SK-N-SH (cell line): ENCODE data around the gene LHX4. TPM values are rescaled to one million over a fixed set of nuclear protein-coding genes. Genes with fewer than 3 reads are reported as not detected.

Source experiments
- CTCF ChIA-PET: fragments of 300-600, 350-600 bp; formaldehyde crosslinking; extraction: SDS; loops from one replicate; lab custom pipeline; 2021; lab: Yijun Ruan, JAX
- POLR2A ChIA-PET: fragments of 350-600 bp; sonication (Branson Sonifier 250); formaldehyde crosslinking; extraction: SDS; loops from one replicate; lab custom pipeline; 2020; ENCODE audit warnings: antibody characterized with exemption, inconsistent platforms; lab: Yijun Ruan, JAX
- DNase-seq: peaks from one replicate; pipeline ENCODE4 v3.0.0; 2012
- H2AFZ ChIP-seq: fragments of 200-600 bp; sonication (generic); 2 replicates; pipeline ENCODE4 v1.8.1; 2016; ENCODE audit warnings: antibody characterized with exemption, mild to moderate bottlenecking, low read depth
- H3F3A ChIP-seq: fragments of 200-600 bp; sonication (generic); replicated peaks from 2 replicates; pipeline ENCODE3; 2016; ENCODE audit warnings: antibody characterized with exemption, mild to moderate bottlenecking; ENCODE audit not compliant: insufficient read depth
- H3K27ac ChIP-seq, 2 experiments: fragments of 200-500 bp in 1 of 2; fragments of 200-600 bp in 1 of 2; sonication (Bioruptor generic) in 1 of 2; sonication (generic), shearing (Covaris generic) in 1 of 2; 2 replicates each; pipeline versions ENCODE4 v1.5.1 to v1.6.1; 2014 to 2016; ENCODE audit warnings: low read depth in 2 of 2, inconsistent platforms in 1 of 2, low read length in 1 of 2, mild to moderate bottlenecking in 1 of 2, mixed read lengths in 1 of 2
- H3K27me3 ChIP-seq: fragments of 200-600 bp; sonication (generic), shearing (Covaris generic); 2 replicates; pipeline ENCODE4 v1.6.1; 2016; ENCODE audit warnings: mixed run types; ENCODE audit not compliant: insufficient read depth
- H3K36me3 ChIP-seq, 2 experiments: fragments of 200-500 bp in 1 of 2; fragments of 200-600 bp in 1 of 2; sonication (Bioruptor generic) in 1 of 2; sonication (generic) in 1 of 2; replicated peaks in 1 of 2; 2 replicates each; pipeline versions ENCODE3 to v1.5.1; 2014 to 2016; ENCODE audit warnings: low read length in 1 of 2, mild to moderate bottlenecking in 1 of 2; ENCODE audit not compliant: insufficient read depth in 2 of 2, control insufficient read depth in 1 of 2
- H3K4me1 ChIP-seq, 2 experiments: fragments of 200-500 bp in 1 of 2; fragments of 200-600 bp in 1 of 2; sonication (Bioruptor generic) in 1 of 2; sonication (generic), shearing (Covaris generic) in 1 of 2; 2 replicates each; pipeline versions ENCODE4 v1.5.1 to v1.6.1; 2014 to 2016; ENCODE audit warnings: low read depth in 1 of 2, low read length in 1 of 2, mixed run types in 1 of 2; ENCODE audit not compliant: insufficient read depth in 2 of 2, control insufficient read depth in 1 of 2
- H3K4me2 ChIP-seq: fragments of 200-600 bp; sonication (generic), shearing (Covaris generic); 2 replicates; pipeline ENCODE4 v1.6.1; 2017; ENCODE audit warnings: mixed run types
- H3K4me3 ChIP-seq, 2 experiments: fragments of 200-500 bp in 1 of 2; fragments of 200-600 bp in 1 of 2; sonication (Bioruptor generic) in 1 of 2; sonication (generic), shearing (Covaris generic) in 1 of 2; 2 replicates each; pipeline versions ENCODE4 v1.5.1 to v1.8.1; 2014 to 2016; ENCODE audit warnings: low read depth in 2 of 2, inconsistent platforms in 1 of 2, low read length in 1 of 2, mild to moderate bottlenecking in 1 of 2, mixed read lengths in 1 of 2, moderate library complexity in 1 of 2
- H3K79me2 ChIP-seq: fragments of 200-600 bp; sonication (generic); 2 replicates; pipeline ENCODE4 v1.8.1; 2017; ENCODE audit warnings: mild to moderate bottlenecking; ENCODE audit not compliant: insufficient read depth
- H3K9ac ChIP-seq: fragments of 200-600 bp; sonication (generic); 2 replicates; pipeline ENCODE4 v1.6.1; 2017; ENCODE audit warnings: mixed run types
- H3K9me2 ChIP-seq: fragments of 200-600 bp; sonication (generic); 2 replicates; pipeline ENCODE4 v1.6.1; 2017; ENCODE audit warnings: mixed run types
- H3K9me3 ChIP-seq: fragments of 200-600 bp; sonication (generic); 2 replicates; pipeline ENCODE4 v1.6.1; 2017; ENCODE audit warnings: mixed run types, mild to moderate bottlenecking, moderate library complexity
- H4K20me1 ChIP-seq: fragments of 200-600 bp; sonication (generic); 2 replicates; pipeline ENCODE4 v1.6.1; 2017; ENCODE audit warnings: mild to moderate bottlenecking, mixed run types; ENCODE audit not compliant: insufficient read depth
- EP300 ChIP-seq, 2 experiments: IDR thresholded peaks; 2 replicates each; pipeline versions ENCODE4 v1.4.0 to v1.6.1; 2012; ENCODE audit warnings: borderline replicate concordance in 1 of 2, low read depth in 1 of 2, low read length in 1 of 2
- EZH2phosphoT487 ChIP-seq: fragments of 200-600 bp; sonication (generic); IDR thresholded peaks from 2 replicates; pipeline ENCODE4 v1.6.1; 2017; ENCODE audit warnings: low read depth, mixed run types, mild to moderate bottlenecking, antibody characterized with exemption, moderate library complexity, borderline replicate concordance
- FOSL2 ChIP-seq: IDR thresholded peaks from 2 replicates; pipeline ENCODE4 v1.4.0; 2012; ENCODE audit warnings: low read depth, mild to moderate bottlenecking, moderate library complexity, borderline replicate concordance
- FOXJ3 ChIP-seq: sonication (generic); formaldehyde crosslinking; IDR thresholded peaks from 2 replicates; pipeline ENCODE4 v1.5.1; 2020; ENCODE audit warnings: mild to moderate bottlenecking, missing genetic modification reagents
- GABPA ChIP-seq: IDR thresholded peaks from 2 replicates; pipeline ENCODE4 v1.4.0; 2012; ENCODE audit warnings: low read depth, mild to moderate bottlenecking
- GATA2 ChIP-seq: sonication (generic); formaldehyde crosslinking; IDR thresholded peaks from 2 replicates; pipeline ENCODE4 v1.5.0; 2020; ENCODE audit warnings: mild to moderate bottlenecking, missing genetic modification reagents
- JUND ChIP-seq: IDR thresholded peaks from 2 replicates; pipeline ENCODE4 v1.4.0; 2012
- NFIC ChIP-seq: IDR thresholded peaks from 2 replicates; pipeline ENCODE4 v1.4.0; 2012; ENCODE audit warnings: borderline replicate concordance
- NRF1 ChIP-seq: IDR thresholded peaks from 2 replicates; pipeline ENCODE4 v1.6.1; 2012; ENCODE audit warnings: low read depth, mild to moderate bottlenecking, low read length
- PBX3 ChIP-seq: IDR thresholded peaks from 2 replicates; pipeline ENCODE4; 2012
- POLR2AphosphoS5 ChIP-seq: IDR thresholded peaks from 2 replicates; pipeline ENCODE4 v1.6.1; 2012; ENCODE audit warnings: low read depth, low read length
- RCOR1 ChIP-seq: fragments of 150-350 bp; IDR thresholded peaks from 2 replicates; pipeline ENCODE4 v1.6.1; 2017; ENCODE audit warnings: antibody characterized with exemption, low read length
- SMC3 ChIP-seq: IDR thresholded peaks from 2 replicates; pipeline ENCODE4 v1.6.1; 2012; ENCODE audit warnings: low read depth, low read length, improper control_type of control experiment
- TAF1 ChIP-seq: IDR thresholded peaks from 2 replicates; pipeline ENCODE4 v1.6.1; 2012; ENCODE audit warnings: low read depth, mild to moderate bottlenecking, low read length, moderate library complexity, borderline replicate concordance
- YY1 ChIP-seq: IDR thresholded peaks from 2 replicates; pipeline ENCODE4 v1.4.0; 2012; ENCODE audit warnings: low read depth, mild to moderate bottlenecking
- WGBS: methylation state at CpG from one replicate; pipeline ENCODE4 v1.1.6; 2017; ENCODE audit warnings: low lambda C conversion rate; 5-methylcytosine and 5-hydroxymethylcytosine counted together
- polyA plus RNA-seq, 3 experiments: library from polyadenylated mRNA; depleted of rRNA; stranded (reverse); fragments of >200 nt; gene quantifications; 2 replicates each; pipeline ENCODE4 v1.2.3, GENCODE V29; 2012
- TF ChIP-seq, protein P1 (sequence below): IDR thresholded peaks from 2 replicates; pipeline ENCODE4 v1.6.1; 2012; ENCODE audit warnings: mild to moderate bottlenecking, low read depth, low read length, moderate library complexity
- TF ChIP-seq, protein P2 (sequence below): fragments of 150-350 bp; IDR thresholded peaks from 2 replicates; pipeline ENCODE4 v1.6.1; 2017; ENCODE audit warnings: antibody characterized with exemption, low read length, low read depth, borderline replicate concordance
- TF ChIP-seq, protein P3 (sequence below): IDR thresholded peaks from 2 replicates; pipeline ENCODE4 v1.4.0; 2012; ENCODE audit warnings: low read depth
- TF ChIP-seq, protein P4 (sequence below): fragments of 200-600 bp; sonication (generic); IDR thresholded peaks from 2 replicates; pipeline ENCODE4 v1.6.1; 2017; ENCODE audit warnings: antibody characterized with exemption, mild to moderate bottlenecking, moderate library complexity

Gene LHX4
- polyA plus RNA-seq, 1 of the 3 experiments (the other 2 are of a cell fraction) = not detected

DNA sequence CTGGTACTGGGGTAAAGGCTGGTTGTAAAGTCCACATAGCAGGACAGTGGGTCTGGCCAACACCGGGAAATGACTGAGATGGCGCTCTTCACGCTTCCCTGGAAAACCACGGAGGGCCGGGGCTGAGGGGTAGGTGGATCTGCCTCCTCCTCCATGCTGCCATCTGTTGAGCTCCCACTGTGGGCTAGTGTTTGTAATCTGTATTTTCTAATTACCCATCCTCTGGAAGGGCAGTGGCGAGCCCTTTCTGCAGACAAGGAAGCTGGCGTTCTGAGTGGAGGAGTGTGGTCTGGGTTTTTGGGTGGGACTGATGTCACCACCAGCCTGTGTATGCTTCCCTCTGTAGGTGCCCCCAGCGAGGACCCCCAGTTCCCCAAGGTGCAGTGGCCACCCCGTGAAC lies 34.1 kb upstream of the LHX4 start:
- CTCF ChIA-PET = interaction anchor here (0.7 to 3.9 kb wide), 6 partner anchors 8 to 612 kb away, joined by 3 to 18 read pairs (median 3); no protein-coding TSS in a partner anchor
- H4K20me1 ChIP-seq = no peaks in the 10 kb centered on the region
- WGBS = 99% methylated on average over 7 of the region's 9 CpGs

GRCh38 chr1:180196436-180197003 lies 33.5 kb upstream of the LHX4 start:
- Histone ChIP-seq H3K79me2 (no peaks in the 10 kb centered on the region), H3K4me1 (no peaks in the 10 kb centered on the region; a peak in 1 of 4 replicates), H3K9me2 (no peaks in the 10 kb centered on the region), H4K20me1 (no peaks in the 10 kb centered on the region), H3K9ac (no peak overlapping the region), H3K9me3 (no peaks in the 10 kb centered on the region), H3K4me3 (no peak overlapping the region), H3K27ac (no peak overlapping the region), H3K36me3 (peaks cover 0 to 46% of the 10 kb centered on the region in 2 experiments), H3K4me2 (no peak overlapping the region), H3K27me3 (no peaks in the 10 kb centered on the region), H3F3A (no peaks in the 10 kb centered on the region), H2AFZ (no peak overlapping the region)
- ChIA-PET POLR2A (no interaction called here), CTCF (interaction anchor here (0.7 to 3.9 kb wide), 7 partner anchors 8 to 612 kb away, joined by 3 to 18 read pairs (median 3); no protein-coding TSS in a partner anchor)
- no peak for DNase-seq
- no CpG with 5 or more reads among the region's 17 CpGs for WGBS
- TF ChIP-seq NRF1 (no peak), FOXJ3 (CRISPR knock-in tag) (no peak), RCOR1 (no peak), YY1 (no peak), NFIC (no peak), JUND (no peak), EP300 (IDR thresholded peaks at IDR 0.05; ENCODE audit: borderline replicate concordance in 1 of 2, low read depth in 1 of 2, low read length in 1 of 2) (no peak), EZH2phosphoT487 (no peak), SMC3 (no peak), PBX3 (no peak), GABPA (no peak)
- TF ChIP-seq, protein P1, sequence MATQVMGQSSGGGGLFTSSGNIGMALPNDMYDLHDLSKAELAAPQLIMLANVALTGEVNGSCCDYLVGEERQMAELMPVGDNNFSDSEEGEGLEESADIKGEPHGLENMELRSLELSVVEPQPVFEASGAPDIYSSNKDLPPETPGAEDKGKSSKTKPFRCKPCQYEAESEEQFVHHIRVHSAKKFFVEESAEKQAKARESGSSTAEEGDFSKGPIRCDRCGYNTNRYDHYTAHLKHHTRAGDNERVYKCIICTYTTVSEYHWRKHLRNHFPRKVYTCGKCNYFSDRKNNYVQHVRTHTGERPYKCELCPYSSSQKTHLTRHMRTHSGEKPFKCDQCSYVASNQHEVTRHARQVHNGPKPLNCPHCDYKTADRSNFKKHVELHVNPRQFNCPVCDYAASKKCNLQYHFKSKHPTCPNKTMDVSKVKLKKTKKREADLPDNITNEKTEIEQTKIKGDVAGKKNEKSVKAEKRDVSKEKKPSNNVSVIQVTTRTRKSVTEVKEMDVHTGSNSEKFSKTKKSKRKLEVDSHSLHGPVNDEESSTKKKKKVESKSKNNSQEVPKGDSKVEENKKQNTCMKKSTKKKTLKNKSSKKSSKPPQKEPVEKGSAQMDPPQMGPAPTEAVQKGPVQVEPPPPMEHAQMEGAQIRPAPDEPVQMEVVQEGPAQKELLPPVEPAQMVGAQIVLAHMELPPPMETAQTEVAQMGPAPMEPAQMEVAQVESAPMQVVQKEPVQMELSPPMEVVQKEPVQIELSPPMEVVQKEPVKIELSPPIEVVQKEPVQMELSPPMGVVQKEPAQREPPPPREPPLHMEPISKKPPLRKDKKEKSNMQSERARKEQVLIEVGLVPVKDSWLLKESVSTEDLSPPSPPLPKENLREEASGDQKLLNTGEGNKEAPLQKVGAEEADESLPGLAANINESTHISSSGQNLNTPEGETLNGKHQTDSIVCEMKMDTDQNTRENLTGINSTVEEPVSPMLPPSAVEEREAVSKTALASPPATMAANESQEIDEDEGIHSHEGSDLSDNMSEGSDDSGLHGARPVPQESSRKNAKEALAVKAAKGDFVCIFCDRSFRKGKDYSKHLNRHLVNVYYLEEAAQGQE = no peak
- TF ChIP-seq, protein P2, sequence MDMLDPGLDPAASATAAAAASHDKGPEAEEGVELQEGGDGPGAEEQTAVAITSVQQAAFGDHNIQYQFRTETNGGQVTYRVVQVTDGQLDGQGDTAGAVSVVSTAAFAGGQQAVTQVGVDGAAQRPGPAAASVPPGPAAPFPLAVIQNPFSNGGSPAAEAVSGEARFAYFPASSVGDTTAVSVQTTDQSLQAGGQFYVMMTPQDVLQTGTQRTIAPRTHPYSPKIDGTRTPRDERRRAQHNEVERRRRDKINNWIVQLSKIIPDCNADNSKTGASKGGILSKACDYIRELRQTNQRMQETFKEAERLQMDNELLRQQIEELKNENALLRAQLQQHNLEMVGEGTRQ = no peak

More for the DNA sequence above, 34.1 kb upstream of the LHX4 start:
- no peaks in the 10 kb centered on the region for H3K9me3 ChIP-seq
- H3K4me3 ChIP-seq = no peak overlapping the region
- no peak overlapping the region for H3K27ac ChIP-seq
- H3K79me2 ChIP-seq = no peaks in the 10 kb centered on the region
- DNase-seq = no peak
- no peaks in the 10 kb centered on the region for H3K9me2 ChIP-seq
- POLR2A ChIA-PET = no interaction called here
- no peak overlapping the region for H2AFZ ChIP-seq
- H3K9ac ChIP-seq = no peak overlapping the region
- H3F3A ChIP-seq = no peaks in the 10 kb centered on the region
- peaks cover 0 to 51% of the 10 kb centered on the region in 2 experiments for H3K36me3 ChIP-seq
- H3K4me2 ChIP-seq = no peak overlapping the region
- TF ChIP-seq, protein P3, sequence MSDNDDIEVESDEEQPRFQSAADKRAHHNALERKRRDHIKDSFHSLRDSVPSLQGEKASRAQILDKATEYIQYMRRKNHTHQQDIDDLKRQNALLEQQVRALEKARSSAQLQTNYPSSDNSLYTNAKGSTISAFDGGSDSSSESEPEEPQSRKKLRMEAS = no peak
- TF ChIP-seq POLR2AphosphoS5 (no peak), JUND (no peak), FOSL2 (no peak), SMC3 (no peak), TAF1 (no peak), GATA2 (CRISPR knock-in tag) (no peak), GABPA (no peak), RCOR1 (no peak)
- TF ChIP-seq, protein P4, sequence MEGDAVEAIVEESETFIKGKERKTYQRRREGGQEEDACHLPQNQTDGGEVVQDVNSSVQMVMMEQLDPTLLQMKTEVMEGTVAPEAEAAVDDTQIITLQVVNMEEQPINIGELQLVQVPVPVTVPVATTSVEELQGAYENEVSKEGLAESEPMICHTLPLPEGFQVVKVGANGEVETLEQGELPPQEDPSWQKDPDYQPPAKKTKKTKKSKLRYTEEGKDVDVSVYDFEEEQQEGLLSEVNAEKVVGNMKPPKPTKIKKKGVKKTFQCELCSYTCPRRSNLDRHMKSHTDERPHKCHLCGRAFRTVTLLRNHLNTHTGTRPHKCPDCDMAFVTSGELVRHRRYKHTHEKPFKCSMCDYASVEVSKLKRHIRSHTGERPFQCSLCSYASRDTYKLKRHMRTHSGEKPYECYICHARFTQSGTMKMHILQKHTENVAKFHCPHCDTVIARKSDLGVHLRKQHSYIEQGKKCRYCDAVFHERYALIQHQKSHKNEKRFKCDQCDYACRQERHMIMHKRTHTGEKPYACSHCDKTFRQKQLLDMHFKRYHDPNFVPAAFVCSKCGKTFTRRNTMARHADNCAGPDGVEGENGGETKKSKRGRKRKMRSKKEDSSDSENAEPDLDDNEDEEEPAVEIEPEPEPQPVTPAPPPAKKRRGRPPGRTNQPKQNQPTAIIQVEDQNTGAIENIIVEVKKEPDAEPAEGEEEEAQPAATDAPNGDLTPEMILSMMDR = no peak
- TF ChIP-seq, all 33 proteins: peak for 0
- Histone ChIP-seq H3K4me1 (no peaks in the 10 kb centered on the region; a peak in 1 of 4 replicates), H3K27me3 (no peaks in the 10 kb centered on the region)
